SH-SY5Y (cell line): ENCODE data around the gene LOXL1.

Experiments used
- GATA2 ChIP-seq: IDR thresholded peaks from 2 replicates; pipeline ENCODE4 v1.6.1; 2011; ENCODE audit warnings: mild to moderate bottlenecking, low read depth, low read length
- GATA3 ChIP-seq: IDR thresholded peaks from 2 replicates; pipeline ENCODE4 v1.6.1; 2011; ENCODE audit warnings: low read depth, mild to moderate bottlenecking, low read length, moderate library complexity

Gene LOXL1

DNA sequence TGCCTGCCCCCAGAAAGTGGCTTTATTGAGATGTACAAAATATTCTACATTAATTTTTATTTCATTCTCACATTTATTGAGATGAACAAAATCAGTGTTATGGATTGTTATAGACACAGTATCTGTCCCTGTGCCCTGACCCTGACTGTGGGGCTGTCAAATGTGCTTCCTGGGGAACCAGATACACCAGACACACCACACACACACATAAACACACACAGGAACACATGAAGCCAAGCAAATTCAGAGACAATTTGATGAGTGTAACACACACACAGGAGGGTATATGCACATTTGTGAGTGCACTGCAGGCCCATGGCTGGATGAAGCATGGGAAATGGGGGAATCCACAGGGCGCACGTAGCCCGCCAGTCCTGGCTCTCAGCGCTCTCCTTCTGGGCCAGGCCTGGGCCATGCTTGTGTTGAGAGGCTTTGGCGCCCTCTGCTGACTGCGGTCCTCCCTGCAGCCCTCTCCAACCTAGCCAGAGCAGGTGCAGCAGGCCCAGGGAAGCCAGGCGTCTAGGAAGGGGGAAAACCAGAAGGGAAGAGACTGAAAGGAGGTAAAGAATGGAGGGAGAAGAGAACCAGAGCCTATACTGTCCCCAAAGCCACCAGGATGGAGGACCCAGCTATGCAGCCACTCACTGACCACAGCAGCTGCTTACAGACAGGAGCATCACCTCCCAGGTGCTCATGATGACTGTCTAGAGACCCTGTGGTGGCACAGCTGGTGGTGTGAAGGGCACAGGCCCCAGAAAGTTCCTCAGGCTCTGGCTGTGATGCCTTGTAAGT, 18.0 kb upstream of the LOXL1 start:
- TF ChIP-seq GATA2 (no peak), GATA3 (no peak)

DNA sequence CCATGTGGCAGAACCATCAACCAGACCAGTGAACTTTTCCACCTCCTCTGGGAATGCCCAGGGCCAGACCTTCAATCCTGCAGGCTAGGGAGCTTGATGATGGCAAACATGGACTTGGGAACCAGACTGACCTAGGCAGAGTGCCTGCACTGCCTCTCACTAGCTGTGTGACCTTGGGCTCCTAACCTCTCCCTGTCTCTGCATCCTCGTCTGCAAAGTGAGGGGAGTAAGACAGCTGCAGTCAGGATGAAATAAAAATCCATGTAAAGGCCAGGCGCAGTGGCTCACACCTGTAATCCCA, 17.5 kb upstream of the LOXL1 start:
- TF ChIP-seq GATA3 (no peak), GATA2 (no peak)

DNA sequence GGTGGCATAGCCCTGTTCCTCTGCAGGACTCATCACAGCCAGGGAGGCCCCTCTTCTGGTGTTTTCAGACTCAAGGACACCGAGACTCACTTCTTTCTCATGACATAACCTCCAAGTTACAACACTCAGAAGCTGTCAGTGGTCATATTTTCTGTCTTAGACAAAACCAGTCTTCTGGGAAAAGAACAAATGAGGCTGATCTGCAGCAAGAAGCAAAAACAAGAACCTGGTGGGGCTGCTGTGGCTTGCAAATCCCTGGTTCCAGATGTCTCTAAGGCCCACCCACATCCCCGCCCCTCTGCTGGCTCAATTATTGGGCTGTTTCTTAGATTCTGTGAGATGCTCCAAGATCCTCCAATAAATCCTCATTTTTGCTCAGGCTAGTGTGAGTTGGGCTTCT, 16.6 kb upstream of the LOXL1 start:
- no peak for TF ChIP-seq GATA2
- TF ChIP-seq GATA3 = no peak

DNA sequence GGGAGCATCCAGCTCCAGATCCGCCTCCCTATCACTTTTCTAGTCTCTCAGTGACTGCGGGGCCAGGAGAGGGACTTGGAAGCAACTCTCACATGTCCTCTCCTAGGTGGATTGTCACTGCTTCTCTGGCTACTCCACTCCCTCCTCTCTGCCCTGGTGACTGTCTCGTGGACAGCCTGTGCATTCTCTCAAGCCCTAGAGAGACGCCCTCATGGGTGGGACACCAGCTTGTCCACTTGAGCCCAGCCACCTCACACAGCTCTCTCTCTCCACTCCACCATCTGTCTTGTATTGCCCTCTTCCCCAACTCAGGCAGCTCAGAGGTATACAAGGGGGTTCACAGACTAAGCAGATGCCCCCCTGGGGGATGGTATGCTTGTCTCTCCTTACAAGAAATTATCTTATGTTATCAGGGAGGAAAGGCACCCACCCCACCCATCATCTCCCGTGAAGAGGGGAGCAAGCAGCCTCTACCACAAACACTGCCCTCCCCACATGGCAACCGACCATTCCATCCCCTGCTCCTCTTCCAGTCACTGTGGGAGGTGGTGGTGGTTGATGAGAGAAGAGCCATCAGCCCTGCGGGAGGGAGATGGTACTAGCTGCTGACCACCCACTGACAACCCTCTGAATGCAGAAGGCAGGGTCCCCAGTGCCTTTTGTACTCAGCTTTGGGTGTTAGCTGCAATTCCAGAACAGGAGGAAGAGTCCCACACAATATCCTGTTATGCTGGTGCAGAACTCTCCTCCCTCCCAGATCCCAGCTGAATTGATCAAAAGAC, 15.5 kb upstream of the LOXL1 start:
- TF ChIP-seq GATA3 (no peak), GATA2 (no peak)

DNA sequence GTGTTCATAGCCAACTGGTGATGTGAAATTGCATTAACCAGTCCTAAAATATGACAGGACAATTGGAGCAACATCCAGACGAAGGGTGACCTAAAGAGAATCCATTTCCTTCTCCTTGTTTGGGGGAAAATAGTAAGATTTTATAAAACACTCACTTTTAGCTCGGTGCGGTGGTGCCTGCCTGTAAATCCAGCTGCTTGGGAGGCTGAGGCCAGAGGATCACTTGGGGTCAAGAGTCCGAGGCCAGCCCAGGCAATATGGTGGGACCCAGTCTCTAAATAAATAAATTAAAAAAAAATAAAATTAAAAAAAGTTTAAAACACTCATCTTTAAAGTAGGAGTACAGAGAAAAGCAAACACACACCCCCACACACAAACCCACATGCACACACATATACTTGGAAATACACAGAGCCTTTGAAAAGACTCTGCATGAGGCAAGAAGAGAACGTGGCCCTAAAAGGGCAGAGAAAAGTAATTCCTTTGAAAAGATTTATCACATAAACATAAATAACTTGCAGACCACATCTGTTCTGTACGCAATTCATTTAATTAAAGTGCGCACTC, 14.1 kb upstream of the LOXL1 start:
- TF ChIP-seq GATA2 (no peak), GATA3 (no peak)

DNA sequence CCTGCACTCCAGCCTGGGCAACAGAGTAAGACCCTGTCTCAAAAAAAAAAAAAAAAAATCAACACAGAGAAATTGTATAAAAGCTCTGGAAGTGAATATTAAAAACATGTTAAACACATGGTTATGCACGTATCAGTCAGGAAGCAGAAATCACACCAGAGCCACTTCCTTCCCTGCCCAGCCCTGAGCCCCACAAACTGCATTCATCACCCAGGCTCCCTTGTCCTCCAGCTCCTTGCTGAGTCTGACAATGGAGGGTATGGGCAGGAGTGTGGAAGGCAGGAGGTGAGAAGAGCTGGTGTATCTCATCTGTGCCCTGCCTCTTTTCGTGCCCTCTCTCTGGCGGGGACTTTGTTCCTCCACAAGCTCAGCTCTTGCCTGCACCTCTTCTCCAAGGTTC, 12.1 kb upstream of the LOXL1 start:
- no peak for TF ChIP-seq GATA3
- no peak for TF ChIP-seq GATA2

DNA sequence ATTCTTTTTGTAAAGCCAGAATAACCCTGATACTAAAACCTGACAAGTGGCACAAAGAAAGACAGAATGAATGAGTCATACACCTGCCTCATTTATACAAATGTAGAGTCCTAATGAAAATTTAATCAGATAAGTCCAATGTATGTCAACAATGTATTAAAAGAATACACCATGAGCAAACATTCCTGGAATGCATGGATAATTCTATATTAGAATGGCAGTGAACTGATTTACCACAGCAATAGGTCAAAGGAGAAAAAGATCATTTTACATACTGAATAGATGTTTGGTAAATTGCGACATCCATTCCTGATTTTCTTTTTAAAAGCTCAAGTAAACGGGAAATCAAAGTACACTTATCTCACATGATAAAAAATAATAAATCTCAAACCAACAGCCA, 11.2 kb upstream of the LOXL1 start:
- TF ChIP-seq GATA2 (no peak), GATA3 (no peak)

DNA sequence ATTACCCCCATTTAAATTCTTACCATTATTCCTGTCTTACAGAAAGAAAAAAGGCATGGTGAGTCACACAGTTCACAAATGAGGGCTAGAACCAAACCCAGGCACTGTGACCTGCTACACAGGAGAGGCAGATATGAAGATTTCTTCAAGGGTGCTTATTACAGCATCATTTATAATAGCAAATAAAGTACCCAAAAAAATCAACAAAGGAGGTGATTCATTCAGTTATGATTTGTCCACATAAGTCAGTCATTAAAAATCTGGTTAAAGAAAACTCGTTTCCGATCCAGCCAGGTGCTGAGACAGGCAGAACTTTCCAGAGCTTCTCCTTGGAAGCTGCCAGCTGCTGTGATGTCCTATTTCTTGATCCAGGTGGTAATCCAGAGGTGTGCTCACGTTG, 7.5 kb upstream of the LOXL1 start:
- TF ChIP-seq GATA3 (no peak), GATA2 (no peak)

DNA sequence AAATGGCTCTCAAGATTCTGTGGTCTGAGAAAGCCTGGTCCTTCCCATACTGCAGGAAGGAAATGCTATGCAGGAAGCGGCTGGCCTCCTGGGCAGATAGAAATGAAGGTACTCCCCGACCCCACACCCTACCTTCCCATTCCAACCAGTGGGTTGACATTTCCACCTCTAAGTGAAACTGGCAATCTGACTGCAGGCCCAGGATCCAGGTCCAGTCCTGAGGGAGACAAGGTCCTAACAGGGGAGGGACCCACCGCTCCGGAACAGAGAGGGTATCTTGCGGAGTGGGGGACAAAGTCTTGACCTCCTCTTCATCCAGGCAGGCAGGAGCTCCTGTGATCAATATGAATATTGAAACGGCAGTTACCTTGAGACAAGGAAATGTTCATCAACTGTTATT, 6.6 kb upstream of the LOXL1 start:
- TF ChIP-seq GATA2 = no peak
- no peak for TF ChIP-seq GATA3

DNA sequence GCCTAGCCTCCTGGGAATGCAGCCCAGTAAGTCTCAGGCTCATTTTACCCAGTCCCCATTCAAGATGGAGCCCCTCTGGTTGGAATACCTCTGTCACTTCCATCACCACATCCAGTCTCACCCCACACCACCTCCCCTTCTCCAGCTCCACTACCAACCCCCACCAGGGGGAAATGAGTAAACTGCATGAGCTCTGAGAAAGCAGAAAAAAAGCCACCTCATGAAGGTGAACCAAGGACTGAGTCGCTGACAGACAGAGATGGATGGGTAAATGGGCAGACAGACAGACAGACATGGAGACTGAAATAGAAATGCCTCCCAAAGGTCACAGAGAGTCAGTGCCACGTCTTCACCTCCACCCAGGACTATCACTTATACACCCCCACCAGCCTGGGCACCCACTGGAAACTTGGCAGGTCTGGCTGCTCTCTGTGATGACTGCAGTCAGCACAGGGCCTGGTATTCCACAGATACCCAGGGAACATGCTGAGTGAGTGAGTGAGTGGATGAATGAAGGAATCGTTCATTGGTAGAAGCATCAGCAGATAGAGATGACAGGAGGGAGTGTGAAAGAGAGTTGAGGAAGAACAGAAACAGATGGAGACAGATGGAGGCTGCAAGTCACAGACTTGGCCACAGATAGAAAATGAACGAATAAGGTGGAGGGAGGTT, 4.9 kb upstream of the LOXL1 start:
- TF ChIP-seq GATA2 (no peak), GATA3 (no peak)

DNA sequence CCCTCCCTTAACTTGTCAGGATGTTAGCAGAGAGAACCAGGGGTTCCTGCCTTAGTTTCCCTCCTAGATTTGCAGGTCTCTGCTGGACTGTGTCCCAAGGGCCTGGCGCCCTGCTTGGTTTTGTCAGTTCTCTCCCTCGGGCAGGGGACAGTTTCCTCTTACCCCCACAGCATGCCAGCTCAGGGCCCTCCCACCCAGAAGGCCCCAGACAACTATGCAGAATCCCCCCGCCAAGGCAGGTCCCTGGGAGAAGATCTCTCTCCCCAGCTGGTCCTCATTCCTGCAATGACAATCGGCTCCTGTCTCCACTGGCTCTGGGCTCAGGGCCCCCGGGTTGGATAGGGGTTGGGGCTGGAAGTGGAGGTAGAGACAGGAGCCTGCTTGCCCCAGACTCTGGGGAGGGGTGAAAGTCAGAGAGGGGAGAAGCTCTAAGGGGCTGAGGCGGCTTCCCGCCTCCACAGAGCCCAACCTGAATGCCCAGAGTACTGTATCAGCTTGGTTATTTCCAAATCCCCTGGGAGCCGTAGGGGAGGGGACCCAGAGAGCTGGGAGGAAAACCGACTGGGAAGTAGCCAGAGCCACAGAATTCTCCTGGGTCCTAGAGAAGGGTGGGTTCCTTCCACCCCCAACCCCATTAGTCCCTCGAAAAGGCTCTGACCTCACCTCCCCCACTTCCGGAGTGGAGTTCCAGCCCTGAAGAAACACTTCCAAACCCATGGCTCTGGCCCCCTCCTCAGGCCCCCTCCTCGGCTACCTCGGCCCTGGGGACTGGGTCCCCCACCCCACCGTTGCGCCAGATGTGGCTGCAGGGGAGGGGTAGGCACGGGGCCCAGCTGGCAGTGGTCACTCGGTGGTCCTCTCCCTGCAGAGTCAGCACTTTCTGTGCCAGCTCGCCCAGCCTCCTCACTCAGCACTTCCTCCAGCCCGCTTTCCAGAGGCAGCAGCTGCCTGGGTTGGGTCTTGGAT, 3.8 kb upstream of the LOXL1 start:
- TF ChIP-seq GATA2 = no peak
- no peak for TF ChIP-seq GATA3

DNA sequence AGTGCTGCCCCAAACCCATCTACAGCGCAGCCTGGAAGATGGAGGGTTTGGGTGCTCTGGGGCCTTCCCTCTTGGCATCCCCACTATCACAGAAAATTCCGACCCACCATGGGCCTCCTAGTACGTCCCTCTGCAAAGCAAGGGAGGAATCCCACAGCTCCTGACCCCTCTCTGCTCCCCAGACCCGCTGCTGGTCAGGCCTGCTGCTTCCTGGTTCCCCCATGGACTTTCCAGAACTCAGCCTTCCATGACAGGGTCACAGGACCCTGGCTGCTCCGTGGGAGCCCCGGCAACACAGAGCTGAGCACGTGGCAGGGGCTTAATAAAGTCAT, 3.1 kb upstream of the LOXL1 start:
- no peak for TF ChIP-seq GATA2
- TF ChIP-seq GATA3 = no peak

DNA sequence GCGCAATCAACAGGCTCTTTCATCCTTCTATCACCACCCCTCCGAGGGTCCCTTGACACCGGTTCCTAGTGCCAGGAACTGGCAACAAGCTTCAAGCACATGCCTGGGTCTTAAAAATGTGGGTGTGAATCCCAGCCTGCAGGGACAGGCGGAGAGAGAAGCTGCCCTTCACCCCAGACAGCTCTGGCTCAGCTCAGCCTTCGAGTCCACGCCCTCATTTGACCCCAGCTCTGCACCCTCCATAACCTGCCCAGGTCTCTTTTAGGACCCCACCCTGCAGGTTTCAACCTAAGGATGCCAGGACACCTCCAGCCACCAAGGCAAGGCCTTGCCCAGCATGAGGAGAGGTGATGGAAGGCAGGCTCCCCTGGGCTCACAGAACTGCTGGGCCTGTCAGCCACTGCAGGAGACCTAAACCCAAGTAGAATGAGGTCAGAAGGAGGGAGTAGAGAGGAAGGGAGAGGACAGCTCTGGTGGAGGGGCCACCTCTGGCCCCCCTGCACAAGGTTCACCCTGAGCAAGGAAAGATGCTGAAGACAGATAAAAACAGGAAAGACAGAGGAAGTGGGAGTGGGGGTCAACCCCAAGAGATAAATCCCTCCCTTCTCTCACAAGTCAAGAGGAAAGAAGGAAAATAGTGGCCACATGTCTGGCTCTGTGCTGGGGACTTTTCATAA, 2.6 kb upstream of the LOXL1 start:
- TF ChIP-seq GATA3 (no peak), GATA2 (no peak)
